Measurements from ENCODE around the gene FANCC.

The FANCC gene

DNA sequence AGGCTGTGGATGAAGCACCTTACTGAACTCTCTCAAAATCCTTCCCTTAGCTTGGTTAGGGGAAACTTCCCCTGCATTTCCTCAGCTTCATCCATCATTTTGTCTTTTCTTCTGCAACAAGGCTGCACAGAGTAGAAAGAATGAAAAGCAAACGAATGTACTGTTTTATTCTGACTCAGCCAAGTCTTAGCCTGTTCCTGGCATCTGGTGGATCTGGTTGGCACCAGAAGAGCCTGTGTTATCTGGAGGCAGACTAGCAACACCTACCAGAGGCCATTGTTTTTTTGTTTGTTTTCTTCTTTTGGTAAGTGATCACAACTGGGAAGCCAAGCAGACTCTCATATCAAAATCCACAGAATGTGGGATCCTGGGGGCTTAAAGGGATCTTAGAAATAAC lies 200.7 kb downstream of the FANCC start:
- H3K4me1 ChIP-seq (ENCODE audit: control insufficient read depth in 2 of 2, insufficient read depth in 2 of 2, low read length in 2 of 2), result no peaks in the 10 kb centered on the region
- H3K9me3 ChIP-seq (ENCODE audit: control insufficient read depth in 2 of 2, low read length in 2 of 2), result no peaks in the 10 kb centered on the region
- no peaks in the 10 kb centered on the region for H3K27me3 ChIP-seq (ENCODE audit: control insufficient read depth in 2 of 2, insufficient read depth in 2 of 2, low read length in 2 of 2)
- H3K27ac ChIP-seq (ENCODE audit: low read depth in 2 of 2, low read length in 2 of 2), result no peak overlapping the region
- peaks cover 3 to 6% of the 10 kb centered on the region in 2 donors for H3K36me3 ChIP-seq (ENCODE audit: control insufficient read depth in 2 of 2, insufficient read depth in 2 of 2, low read length in 2 of 2)
- no peak overlapping the region for H3K4me3 ChIP-seq (ENCODE audit: low read length in 2 of 2)
- no peak overlapping the region for H3K9ac ChIP-seq (ENCODE audit: low read depth in 1 of 2, low read length in 2 of 2)

DNA sequence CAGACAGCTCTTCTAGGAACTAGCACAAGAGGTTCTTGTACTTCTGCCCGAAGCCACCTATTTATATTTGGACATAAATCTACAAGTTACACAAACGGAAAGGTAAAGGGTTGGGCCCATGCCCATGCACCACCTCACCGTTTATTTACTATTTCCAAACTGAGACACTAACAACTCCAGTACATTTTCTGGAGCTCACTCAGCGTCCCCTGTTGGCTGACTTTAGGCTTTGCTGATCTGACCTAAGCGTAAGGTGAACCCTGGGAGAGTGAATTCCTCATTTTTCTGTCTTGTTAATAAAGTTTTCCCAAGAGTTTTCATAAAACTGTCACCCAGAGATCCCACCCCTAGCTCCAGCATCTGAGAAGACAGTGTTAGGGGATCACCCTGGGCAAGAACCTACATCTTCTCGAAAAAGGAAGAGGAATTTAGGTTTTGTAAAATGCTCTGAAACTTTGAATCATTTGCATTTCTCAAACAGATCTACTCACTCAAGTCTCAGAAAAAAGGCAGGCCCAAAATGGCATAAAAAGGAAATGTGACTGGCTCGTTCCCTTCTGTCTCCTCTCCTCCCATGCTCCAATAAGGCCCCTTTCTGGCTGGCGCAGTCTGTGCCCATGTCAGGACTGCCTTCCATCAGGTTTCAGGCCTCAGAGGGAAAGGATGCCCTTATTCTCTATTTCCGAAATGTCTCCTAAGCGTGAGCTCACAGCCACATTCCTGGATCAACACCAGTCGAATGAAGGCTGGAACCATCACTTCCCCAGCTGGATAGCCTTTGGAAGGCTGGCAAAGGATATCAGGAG lies 201.3 kb downstream of the FANCC start:
- no peak overlapping the region for H3K9ac ChIP-seq (ENCODE audit: low read depth in 1 of 2, low read length in 2 of 2)
- H3K4me1 ChIP-seq (ENCODE audit: control insufficient read depth in 2 of 2, insufficient read depth in 2 of 2, low read length in 2 of 2), result no peaks in the 10 kb centered on the region
- no peak overlapping the region for H3K4me3 ChIP-seq (ENCODE audit: low read length in 2 of 2)
- no peak overlapping the region for H3K27ac ChIP-seq (ENCODE audit: low read depth in 2 of 2, low read length in 2 of 2)
- H3K36me3 ChIP-seq (ENCODE audit: control insufficient read depth in 2 of 2, insufficient read depth in 2 of 2, low read length in 2 of 2), result peaks cover 6 to 7% of the 10 kb centered on the region in 2 donors
- H3K27me3 ChIP-seq (ENCODE audit: control insufficient read depth in 2 of 2, insufficient read depth in 2 of 2, low read length in 2 of 2), result no peaks in the 10 kb centered on the region
- no peaks in the 10 kb centered on the region for H3K9me3 ChIP-seq (ENCODE audit: control insufficient read depth in 2 of 2, low read length in 2 of 2)

DNA sequence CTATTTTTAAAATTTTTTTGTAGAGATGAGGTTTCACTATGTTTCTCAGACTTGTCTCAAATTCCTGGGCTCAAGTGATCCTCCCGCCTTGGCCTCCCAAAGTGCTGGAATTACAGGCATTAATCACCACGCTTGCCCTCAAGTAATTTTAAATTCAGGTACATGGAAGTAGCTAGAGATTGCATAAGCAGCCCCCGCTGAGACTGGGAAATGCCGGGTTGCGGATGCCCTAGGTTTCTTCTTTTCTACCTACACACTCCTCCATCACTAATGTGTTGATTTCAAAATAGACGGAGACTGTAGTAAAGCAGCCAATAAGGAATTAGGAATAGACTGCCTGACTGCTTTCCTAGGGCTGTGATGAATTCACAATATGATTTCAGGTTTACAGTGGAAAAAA lies 202.4 kb downstream of the FANCC start:
- Histone ChIP-seq H3K9ac (ENCODE audit: low read depth in 1 of 2, low read length in 2 of 2) (no peak overlapping the region), H3K4me1 (ENCODE audit: control insufficient read depth in 2 of 2, insufficient read depth in 2 of 2, low read length in 2 of 2) (no peaks in the 10 kb centered on the region), H3K36me3 (ENCODE audit: control insufficient read depth in 2 of 2, insufficient read depth in 2 of 2, low read length in 2 of 2) (peaks cover 6 to 7% of the 10 kb centered on the region in 2 donors), H3K27ac (ENCODE audit: low read depth in 2 of 2, low read length in 2 of 2) (no peak overlapping the region), H3K4me3 (ENCODE audit: low read length in 2 of 2) (no peak overlapping the region), H3K9me3 (ENCODE audit: control insufficient read depth in 2 of 2, low read length in 2 of 2) (no peaks in the 10 kb centered on the region), H3K27me3 (ENCODE audit: control insufficient read depth in 2 of 2, insufficient read depth in 2 of 2, low read length in 2 of 2) (no peaks in the 10 kb centered on the region)

DNA sequence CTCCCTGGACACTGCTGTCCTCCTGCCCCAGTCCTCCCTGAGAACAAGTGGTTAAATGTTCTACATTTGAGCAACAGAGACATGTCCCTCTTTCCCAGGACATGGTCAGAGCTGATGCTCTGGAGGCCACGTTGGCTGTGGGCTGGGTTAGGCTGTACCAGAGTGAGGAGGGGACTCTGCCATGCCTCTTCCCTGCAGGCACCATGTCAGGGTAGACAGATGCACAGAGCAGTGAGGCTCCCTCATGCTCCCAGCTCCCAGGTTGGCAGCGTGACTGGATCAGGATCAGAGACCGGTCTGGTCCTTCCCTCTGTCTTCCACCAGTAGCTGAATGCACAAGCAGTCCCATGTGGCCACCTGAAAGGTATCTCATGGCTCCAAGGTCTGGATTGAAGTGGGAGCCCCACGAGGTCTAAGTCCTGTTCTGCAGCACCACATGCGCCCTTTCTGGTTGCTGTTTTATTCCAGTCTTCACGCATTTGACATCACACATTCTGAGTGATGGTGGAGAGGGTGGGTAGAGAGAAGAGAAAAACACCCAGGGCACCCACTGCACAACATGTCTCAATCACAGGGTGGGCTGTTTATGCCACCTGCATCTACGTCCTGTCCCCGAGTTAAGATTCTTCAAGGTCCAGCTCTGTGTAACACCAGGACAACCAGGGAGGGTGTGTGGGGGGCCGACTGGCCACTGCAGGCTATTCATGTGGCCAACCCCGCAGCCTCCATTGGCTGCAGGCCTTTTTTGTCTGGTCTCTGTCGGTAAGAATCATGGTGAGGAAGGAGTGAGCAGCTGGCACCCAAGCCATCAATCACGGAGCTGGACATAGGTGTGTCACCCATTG lies 204.9 kb downstream of the FANCC start:
- Histone ChIP-seq H3K9me3 (ENCODE audit: control insufficient read depth in 2 of 2, low read length in 2 of 2) (no peaks in the 10 kb centered on the region), H3K36me3 (ENCODE audit: control insufficient read depth in 2 of 2, insufficient read depth in 2 of 2, low read length in 2 of 2) (peaks cover 9 to 10% of the 10 kb centered on the region in 2 donors), H3K4me1 (ENCODE audit: control insufficient read depth in 2 of 2, insufficient read depth in 2 of 2, low read length in 2 of 2) (no peaks in the 10 kb centered on the region), H3K9ac (ENCODE audit: low read depth in 1 of 2, low read length in 2 of 2) (no peak overlapping the region), H3K27me3 (ENCODE audit: control insufficient read depth in 2 of 2, insufficient read depth in 2 of 2, low read length in 2 of 2) (no peaks in the 10 kb centered on the region), H3K27ac (ENCODE audit: low read depth in 2 of 2, low read length in 2 of 2) (no peak overlapping the region), H3K4me3 (ENCODE audit: low read length in 2 of 2) (no peak overlapping the region)

DNA sequence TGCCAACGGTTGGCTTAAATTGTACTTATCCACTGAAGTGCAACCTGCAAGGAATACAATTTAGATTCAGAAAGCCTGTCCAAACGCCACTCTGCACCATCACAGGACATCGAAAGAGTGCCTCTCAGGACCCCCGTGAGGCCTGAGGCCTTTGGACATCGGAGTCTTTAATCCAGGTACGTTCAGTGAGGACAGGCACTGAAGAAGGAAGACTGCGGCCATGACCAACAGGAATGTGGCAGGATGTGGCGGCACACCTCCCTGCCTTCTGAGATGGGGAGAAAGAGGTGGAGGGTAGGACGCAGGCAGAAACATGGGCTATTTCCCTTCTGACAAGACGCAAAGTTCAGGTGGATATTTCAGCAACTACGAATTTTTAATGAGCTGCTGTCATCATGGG lies 205.8 kb downstream of the FANCC start:
- Histone ChIP-seq H3K27me3 (ENCODE audit: control insufficient read depth in 2 of 2, insufficient read depth in 2 of 2, low read length in 2 of 2) (no peaks in the 10 kb centered on the region), H3K36me3 (ENCODE audit: control insufficient read depth in 2 of 2, insufficient read depth in 2 of 2, low read length in 2 of 2) (peaks cover 12 to 15% of the 10 kb centered on the region in 2 donors), H3K27ac (ENCODE audit: low read depth in 2 of 2, low read length in 2 of 2) (no peak overlapping the region), H3K9me3 (ENCODE audit: control insufficient read depth in 2 of 2, low read length in 2 of 2) (no peaks in the 10 kb centered on the region), H3K4me1 (ENCODE audit: control insufficient read depth in 2 of 2, insufficient read depth in 2 of 2, low read length in 2 of 2) (no peaks in the 10 kb centered on the region), H3K9ac (ENCODE audit: low read depth in 1 of 2, low read length in 2 of 2) (no peak overlapping the region), H3K4me3 (ENCODE audit: low read length in 2 of 2) (no peak overlapping the region)

DNA sequence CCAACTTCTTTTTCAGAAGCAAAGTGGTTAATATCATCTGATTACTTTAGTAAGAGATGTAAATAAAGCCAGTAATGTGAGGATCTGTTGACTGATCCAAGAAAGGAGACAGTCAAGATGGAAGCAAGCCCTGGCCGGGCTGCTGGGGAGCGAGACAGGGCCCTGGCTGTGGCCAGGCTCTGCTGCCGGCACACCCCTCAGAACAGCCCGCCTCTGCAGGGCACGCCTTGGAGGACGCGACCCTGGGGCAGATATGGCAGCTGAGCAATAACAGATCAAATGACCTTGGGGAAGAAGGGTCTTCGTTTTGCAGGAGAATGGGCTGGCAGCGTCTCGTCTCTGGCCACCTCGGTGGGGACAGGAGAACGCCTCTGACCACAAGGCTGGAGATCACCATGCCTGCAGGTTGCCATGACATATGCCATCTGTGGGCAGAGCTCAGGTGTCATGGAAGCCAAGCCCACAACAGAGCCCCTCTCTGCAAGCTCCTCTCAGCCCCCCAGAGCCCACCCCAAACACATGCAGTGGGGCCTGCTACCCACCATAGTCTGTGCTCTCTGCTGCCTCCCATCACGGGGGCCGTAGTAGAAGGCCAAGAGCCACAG lies 206.5 kb downstream of the FANCC start:
- no peaks in the 10 kb centered on the region for H3K27me3 ChIP-seq (ENCODE audit: control insufficient read depth in 2 of 2, insufficient read depth in 2 of 2, low read length in 2 of 2)

DNA sequence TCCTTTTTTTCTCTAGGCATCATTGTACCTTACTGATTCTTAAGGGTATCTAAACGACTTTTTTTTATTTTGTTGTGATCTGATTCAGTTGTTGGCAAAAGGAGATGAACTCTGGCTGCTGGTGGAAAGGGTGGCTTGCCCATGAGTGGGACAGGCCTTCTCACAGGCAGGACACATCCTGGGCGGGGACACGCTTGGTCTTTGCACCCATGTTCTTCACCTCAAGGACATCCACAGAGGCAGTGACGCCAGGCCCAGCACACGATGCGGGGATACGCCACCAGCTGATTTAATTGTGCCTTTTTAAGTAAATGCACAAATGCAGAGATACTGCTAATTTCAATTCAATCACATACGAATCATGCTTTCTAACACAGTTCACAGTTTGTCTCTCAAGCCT lies 208.1 kb downstream of the FANCC start:
- Histone ChIP-seq H3K27me3 (ENCODE audit: control insufficient read depth in 2 of 2, insufficient read depth in 2 of 2, low read length in 2 of 2) (no peaks in the 10 kb centered on the region), H3K36me3 (ENCODE audit: control insufficient read depth in 2 of 2, insufficient read depth in 2 of 2, low read length in 2 of 2) (peaks cover 14 to 18% of the 10 kb centered on the region in 2 donors), H3K9me3 (ENCODE audit: control insufficient read depth in 2 of 2, low read length in 2 of 2) (no peaks in the 10 kb centered on the region), H3K4me3 (ENCODE audit: low read length in 2 of 2) (no peak overlapping the region), H3K9ac (ENCODE audit: low read depth in 1 of 2, low read length in 2 of 2) (no peak overlapping the region), H3K4me1 (ENCODE audit: control insufficient read depth in 2 of 2, insufficient read depth in 2 of 2, low read length in 2 of 2) (no peaks in the 10 kb centered on the region), H3K27ac (ENCODE audit: low read depth in 2 of 2, low read length in 2 of 2) (no peak overlapping the region)

More for the DNA sequence above, 206.5 kb downstream of the FANCC start:
- H3K27ac ChIP-seq (ENCODE audit: low read depth in 2 of 2, low read length in 2 of 2), result no peak overlapping the region
- peaks cover 14 to 18% of the 10 kb centered on the region in 2 donors for H3K36me3 ChIP-seq (ENCODE audit: control insufficient read depth in 2 of 2, insufficient read depth in 2 of 2, low read length in 2 of 2)
- no peaks in the 10 kb centered on the region for H3K9me3 ChIP-seq (ENCODE audit: control insufficient read depth in 2 of 2, low read length in 2 of 2)
- H3K4me3 ChIP-seq (ENCODE audit: low read length in 2 of 2), result no peak overlapping the region
- no peak overlapping the region for H3K9ac ChIP-seq (ENCODE audit: low read depth in 1 of 2, low read length in 2 of 2)
- no peaks in the 10 kb centered on the region for H3K4me1 ChIP-seq (ENCODE audit: control insufficient read depth in 2 of 2, insufficient read depth in 2 of 2, low read length in 2 of 2)

DNA sequence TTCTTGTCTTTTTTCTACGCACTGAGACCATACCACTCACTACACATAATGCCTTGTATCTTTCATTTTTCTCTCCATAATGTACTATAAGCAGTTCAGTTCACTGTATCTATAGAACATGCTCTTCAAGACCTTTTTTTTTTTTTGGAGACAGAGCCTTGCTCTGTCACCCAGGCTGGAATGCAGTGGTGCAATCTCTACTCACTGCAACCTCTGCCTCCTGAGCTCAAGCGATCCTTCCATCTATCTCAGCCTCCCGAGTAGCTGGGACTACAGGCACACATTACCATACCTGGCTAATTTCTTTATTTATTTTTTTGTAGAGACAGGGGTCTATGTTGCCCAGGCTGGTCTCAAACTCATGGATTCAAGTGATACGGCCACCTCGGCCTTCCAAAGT lies 208.7 kb downstream of the FANCC start:
- Histone ChIP-seq H3K4me1 (ENCODE audit: control insufficient read depth in 2 of 2, insufficient read depth in 2 of 2, low read length in 2 of 2) (no peaks in the 10 kb centered on the region), H3K9ac (ENCODE audit: low read depth in 1 of 2, low read length in 2 of 2) (no peak overlapping the region), H3K9me3 (ENCODE audit: control insufficient read depth in 2 of 2, low read length in 2 of 2) (no peaks in the 10 kb centered on the region), H3K36me3 (ENCODE audit: control insufficient read depth in 2 of 2, insufficient read depth in 2 of 2, low read length in 2 of 2) (peaks cover 11 to 18% of the 10 kb centered on the region in 2 donors), H3K27me3 (ENCODE audit: control insufficient read depth in 2 of 2, insufficient read depth in 2 of 2, low read length in 2 of 2) (no peaks in the 10 kb centered on the region), H3K4me3 (ENCODE audit: low read length in 2 of 2) (no peak overlapping the region), H3K27ac (ENCODE audit: low read depth in 2 of 2, low read length in 2 of 2) (no peak overlapping the region)

DNA sequence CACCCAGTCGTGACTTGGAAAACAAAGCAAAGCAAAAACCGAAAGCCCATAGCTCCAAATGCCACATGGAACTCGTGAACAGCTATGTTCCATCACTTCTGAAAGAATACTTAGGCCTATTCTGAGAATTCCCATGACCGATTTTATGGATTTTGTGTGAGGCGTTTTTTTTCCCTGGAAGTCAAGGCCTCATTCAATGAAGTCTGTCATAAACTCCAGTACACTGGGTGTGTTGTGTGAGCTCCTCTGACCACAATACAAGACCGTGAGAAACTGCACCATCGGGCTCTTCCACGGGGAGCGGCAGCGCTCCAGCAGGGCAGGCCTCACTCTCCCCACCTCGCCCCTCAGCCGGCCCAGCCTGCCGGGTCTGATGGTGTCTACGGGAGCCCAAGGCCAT lies 209.5 kb downstream of the FANCC start:
- Histone ChIP-seq H3K9me3 (ENCODE audit: control insufficient read depth in 2 of 2, low read length in 2 of 2) (no peaks in the 10 kb centered on the region), H3K27me3 (ENCODE audit: control insufficient read depth in 2 of 2, insufficient read depth in 2 of 2, low read length in 2 of 2) (no peaks in the 10 kb centered on the region), H3K27ac (ENCODE audit: low read depth in 2 of 2, low read length in 2 of 2) (no peak overlapping the region), H3K36me3 (ENCODE audit: control insufficient read depth in 2 of 2, insufficient read depth in 2 of 2, low read length in 2 of 2) (peaks cover 11 to 18% of the 10 kb centered on the region in 2 donors), H3K9ac (ENCODE audit: low read depth in 1 of 2, low read length in 2 of 2) (no peak overlapping the region), H3K4me3 (ENCODE audit: low read length in 2 of 2) (no peak overlapping the region), H3K4me1 (ENCODE audit: control insufficient read depth in 2 of 2, insufficient read depth in 2 of 2, low read length in 2 of 2) (no peaks in the 10 kb centered on the region)

Data from mucosa of rectum (tissue), 2 donors.